ENCODE results near the gene ATXN8OS.
"Not testable (repeated sequence)": the region's sequence is repeated elsewhere in the genome, so short reads cannot be mapped to it uniquely, and the experiment has no call there.

The ATXN8OS gene

GRCh38 chr13:70107498-70108281, at the start of gene ATXN8OS:
ATXN8OS (plus strand) TSS chr13:70107826.
- DNase-seq = no peak

DNA sequence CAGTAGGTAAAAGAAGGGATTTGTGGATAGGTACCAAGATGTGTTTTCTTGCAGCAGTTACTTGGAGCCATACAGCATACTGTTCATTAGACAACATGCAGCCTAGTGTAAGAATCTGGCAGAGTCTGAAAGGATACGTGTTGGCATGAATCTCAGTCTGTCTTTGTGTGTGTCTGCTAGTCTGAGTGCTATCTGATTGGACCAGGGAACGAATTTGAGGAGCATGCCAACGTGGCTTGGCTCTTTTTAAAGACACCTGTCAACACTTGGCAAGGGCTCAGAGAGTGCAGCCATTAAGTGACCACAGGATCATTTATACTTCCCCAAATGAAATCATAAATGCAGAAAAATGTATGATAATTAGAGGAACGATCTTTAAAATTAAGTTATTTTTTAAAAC, 27.6 kb upstream of the ATXN8OS start:
- DNase-seq = no peak

DNA sequence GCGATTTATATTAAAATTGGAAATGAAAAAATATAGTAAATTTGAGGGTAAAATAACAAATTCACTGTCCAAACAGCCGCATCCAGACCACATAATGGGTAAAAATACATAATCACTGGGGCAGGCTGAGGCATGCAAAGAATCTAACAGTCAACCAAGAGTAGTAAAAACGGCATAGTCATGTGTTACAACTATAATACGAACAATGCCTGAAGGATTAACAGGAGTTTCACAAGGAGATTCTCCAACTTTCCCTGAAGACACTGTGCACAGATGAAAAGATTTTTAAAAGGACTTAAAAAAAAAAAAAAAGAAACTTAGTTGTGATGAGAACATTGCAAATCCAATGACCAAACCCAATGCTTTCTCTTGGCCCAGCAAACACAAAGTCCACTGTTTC, 20.4 kb upstream of the ATXN8OS start:
- no peak for DNase-seq

DNA sequence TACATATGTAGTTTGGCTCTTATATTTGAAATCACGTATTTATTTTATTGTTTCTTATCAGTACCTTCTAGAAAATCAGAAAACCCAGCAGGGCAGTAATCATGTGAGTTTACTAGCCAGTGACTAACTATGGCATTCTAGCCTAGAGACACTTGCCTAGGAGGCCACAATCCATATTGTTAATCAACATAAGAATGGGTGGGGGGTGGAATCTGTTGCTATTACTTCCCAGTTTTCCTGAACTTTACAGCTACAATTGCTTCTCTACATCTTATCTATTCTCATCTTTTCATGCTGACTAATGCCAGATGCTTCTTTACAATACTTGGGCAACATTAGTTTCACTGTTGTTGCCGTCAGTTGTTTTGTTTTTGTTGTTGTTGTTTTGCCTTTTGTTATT, 18.7 kb upstream of the ATXN8OS start:
- no peak for DNase-seq

GRCh38 chr13:70090036-70090723, 17.4 kb upstream of the ATXN8OS start:
- no peak for DNase-seq

DNA sequence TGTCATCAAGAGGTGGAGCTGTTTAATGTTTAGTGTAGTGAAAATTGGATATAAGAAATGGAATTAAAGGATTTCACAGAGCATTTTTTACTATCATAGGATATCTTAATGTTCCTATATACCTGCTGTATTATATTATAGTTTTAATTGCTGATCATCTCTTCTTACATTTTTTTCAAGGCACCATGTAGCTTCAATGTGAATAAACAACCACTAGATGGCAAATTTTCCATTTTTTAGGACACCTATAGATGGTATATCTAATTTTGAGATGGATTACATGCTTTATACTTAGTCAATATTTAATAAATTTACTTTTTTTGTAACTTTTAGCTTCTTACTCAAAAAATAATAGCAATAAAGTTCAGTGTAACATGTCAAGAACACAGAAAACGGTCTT, 9.0 kb upstream of the ATXN8OS start:
- DNase-seq = no peak

DNA sequence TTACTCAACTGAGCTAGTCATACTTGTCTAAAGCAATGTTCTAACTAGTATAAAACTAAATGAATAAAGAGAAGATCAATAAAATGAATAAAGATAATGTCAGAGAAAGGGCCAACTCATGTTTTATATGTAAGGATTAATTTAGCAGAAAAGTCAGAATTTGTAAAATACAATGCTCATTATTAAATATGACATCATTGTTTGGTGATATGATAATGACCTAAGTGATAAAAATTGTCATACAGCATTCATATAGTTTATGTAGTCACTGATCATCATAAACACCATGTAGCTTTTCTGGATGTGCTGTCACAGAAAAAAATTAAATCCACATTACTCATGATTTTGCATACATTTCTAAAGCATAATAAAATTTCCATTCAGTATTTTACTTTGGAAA, 3.1 kb upstream of the ATXN8OS start:
- no peak for DNase-seq

GRCh38 chr13:70107125-70107497, 515 bp upstream of the ATXN8OS start:
- DNase-seq = no peak

DNA sequence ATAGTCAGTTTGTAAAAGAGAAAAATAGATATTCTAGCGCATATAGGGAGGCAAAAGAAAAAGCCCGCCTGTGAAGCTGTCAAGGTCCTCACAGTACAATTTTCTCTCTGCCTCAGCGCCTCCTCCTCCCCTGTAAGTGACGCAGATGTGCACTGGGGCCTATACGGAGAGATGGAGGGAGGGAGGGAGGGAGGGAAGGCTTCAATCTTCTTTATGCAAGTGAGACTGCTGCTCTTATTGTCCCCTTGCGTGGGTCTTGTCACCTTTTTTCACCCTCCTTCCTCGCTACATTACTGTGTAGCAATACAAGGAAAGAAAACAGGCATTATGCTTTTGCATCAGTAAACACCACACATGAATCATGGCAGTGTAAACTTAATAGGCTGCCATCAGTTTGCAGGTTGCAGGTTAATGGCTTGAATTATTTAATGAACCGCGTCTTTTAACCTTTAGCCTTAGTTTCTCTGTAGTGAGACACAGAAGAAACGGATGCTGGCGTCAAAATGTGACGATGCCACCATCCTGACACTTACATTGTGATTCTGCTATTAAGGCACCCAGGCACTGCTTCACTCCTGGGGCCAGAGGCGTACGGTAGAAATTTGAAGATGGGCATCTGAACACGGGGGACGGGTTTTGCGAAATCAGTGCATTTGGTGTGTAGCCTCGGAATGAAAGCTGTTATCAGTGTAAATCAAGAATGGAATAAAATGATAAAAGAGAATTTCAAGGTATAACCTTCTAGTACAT, 905 bp downstream of the ATXN8OS start, which contains the start of gene KLHL1:
TSS of gene KLHL1 (minus strand) at position 97 of the 750 bp plus-strand sequence. CDS start 753 bp downstream, outside the sequence.
- DNase-seq = no peak

DNA sequence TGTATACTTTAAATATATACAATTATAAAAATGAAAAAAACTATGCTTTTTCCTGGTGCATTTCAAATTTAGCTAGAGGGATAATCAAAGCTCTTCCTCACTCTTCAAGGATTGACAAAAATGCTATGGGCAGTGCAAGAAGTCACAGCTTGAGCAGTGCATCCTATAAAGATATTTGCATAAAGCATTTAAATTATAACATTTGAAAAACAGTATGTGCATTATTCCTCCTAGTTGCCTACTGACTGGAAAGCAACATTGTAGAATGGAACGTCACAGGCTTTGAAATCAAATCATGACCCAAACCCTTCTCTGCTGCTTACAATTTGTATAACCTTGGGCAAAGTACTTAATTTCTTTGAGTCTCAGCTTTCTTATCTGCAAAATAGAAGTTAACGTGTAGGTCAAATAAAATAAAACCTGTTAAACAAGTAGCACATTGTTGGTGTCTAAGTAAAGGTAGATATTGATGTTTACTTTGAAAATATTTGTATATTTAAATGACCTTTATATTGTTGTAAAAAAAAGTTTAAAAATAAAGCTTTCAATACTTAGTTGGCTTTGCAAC, 9.8 kb downstream of the ATXN8OS start:
- DNase-seq = no peak

DNA sequence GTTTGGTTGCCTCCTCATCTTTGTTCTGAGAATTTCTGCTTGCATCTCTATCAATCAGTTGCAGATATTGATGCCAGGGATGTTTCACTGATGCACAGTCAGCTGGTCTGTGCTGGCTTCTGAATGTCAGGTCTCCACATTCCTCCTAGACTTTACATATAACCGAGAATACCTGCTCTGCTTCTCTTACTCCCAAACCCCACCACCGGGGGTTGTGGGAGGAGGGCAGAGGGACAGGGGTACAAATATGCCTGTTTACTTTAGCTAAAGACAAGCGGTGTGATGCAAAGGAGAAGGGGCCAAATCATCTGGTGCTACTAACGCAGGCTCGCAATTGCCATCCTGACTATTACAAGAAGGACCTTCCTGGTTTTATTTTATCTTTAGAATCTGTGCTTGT, 18.1 kb downstream of the ATXN8OS start:
- no peak for DNase-seq

DNA sequence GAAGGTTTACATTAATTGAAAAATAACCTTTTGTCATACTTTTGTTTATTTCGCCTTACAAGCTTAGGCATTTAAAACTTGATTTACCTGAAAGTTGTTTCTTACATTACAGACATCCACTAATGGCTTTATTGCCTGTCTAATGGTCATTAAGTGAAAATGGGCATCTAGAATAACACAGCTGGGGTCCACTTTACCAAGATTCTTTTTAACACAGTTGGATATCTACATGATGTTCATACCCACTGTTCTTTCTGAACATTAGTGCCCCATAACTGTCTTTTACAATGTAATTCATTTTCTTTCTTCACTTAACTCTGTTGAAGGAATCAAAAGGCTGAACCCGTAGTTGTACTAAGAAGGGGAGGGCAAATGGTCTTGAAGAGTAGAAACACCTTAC, 20.5 kb downstream of the ATXN8OS start:
- DNase-seq = no peak

- not testable (repeated sequence) for DNase-seq
Observed at GRCh38 chr13:70142658-70143057, 35.0 kb downstream of the ATXN8OS start.

DNA sequence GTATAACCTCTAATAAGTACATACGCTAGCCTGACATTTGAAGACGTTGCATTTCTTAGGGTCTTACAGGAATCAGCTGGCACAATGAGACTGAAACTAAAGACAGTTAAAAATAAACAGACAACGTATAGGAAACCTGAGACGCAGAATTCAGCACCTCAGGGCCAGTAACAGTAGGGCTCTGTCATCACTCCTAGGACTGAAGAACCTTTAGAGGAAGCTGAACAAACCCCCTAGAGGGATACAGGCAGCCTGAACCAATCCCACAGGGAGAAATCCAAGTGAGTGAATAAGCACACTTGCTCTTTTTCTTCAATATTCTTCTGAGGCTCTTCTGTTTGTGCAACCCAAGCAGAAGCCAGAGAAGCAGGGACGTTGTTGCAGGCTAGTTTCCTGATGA, 54.5 kb downstream of the ATXN8OS start:
- DNase-seq = no peak

- no peak for DNase-seq
Observed at GRCh38 chr13:70170689-70171088, 63.1 kb downstream of the ATXN8OS start.

GRCh38 chr13:70171151-70171550, 63.5 kb downstream of the ATXN8OS start:
- no peak for DNase-seq

DNA sequence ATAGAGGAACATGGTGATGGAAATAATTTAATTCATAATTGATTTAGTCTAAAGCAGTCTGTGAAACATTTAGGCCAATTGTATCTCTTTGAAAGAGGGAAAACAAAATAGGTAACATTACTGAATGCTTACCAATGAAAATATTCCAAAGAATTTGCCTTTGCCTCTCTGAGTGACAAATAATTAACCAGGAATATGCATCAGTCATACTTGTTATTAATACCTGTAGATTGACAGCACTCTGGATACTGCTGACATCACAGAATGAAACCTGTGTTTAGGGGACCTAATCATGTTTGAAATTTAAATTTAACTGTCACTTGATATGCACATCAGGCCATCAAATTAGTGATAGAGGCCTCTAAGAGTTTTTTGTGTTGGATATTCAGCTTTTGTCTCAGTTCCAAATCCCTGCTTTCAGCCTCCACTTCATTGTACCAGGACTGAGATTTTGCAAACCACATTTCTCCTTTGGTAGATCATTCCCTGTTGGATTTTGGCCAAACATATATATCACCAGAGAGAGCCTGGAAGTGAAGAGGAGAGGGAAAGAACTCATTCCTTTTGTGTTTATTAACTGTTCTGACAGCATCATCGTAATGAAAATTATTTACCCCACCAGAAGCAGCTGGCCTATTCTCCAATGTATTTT, 65.4 kb downstream of the ATXN8OS start:
- no peak for DNase-seq

DNA sequence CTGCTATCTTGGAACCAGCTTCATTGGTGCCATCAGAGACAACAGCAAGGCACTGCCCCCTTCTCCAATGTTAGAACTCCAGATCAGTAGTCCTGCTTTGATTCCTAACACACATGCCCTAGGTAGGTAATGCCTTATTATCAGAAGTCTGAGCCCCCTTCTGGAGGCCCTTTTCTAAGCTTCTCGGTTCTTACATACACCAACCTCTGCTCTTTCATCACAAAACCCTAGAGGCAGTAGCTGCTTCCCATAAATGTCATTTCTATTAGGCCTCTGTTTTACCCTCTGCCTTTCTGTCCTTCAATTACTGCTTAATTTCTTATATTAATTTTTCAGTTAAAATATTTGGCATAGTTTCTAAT, 66.0 kb downstream of the ATXN8OS start:
- no peak for DNase-seq

DNA sequence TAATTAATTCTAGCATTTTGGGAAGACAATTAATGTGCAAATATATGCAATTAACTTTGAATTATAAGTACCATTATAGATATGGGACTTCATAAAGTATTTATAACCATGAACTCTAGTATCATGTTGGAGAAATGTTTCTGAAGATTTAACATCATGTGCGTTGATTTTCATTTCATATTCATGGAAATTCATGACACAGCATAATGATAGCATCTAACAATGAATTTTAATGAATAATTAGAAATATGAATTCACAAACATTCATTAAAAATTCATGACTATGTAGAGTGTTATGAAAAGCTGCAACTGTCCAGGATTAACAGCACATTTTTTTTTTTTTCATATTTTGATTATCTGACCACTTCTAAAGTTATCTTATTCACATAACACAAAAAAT, 70.7 kb downstream of the ATXN8OS start:
- DNase-seq = no peak

Data from stimulated activated CD4-positive, alpha-beta T cell treated with anti-CD3 and anti-CD28 coated beads, Interleukin-4, amount 100 ng/mL, for 24 hours (primary cell).